GDM1 (cell line): Measurements from ENCODE around the gene RANBP3.
"Not testable (repeated sequence)": the region's sequence is repeated elsewhere in the genome, so short reads cannot be mapped to it uniquely, and the experiment has no call there.

Source experiments
- DNase-seq: peaks from one replicate; lab custom pipeline; 2025; lab: John Stamatoyannopoulos, UW

Gene RANBP3

GRCh38 chr19:5977785-5978605, at the start of gene RANBP3:
Gene RANBP3 (minus strand): TSS chr19:5978140. CDS start chr19:5978082, 58 bp downstream.
- DNase-seq = peak; percentile 100

GRCh38 chr19:6026390-6027227, 48.7 kb upstream of the RANBP3 start:
- DNase-seq = no peak

GRCh38 chr19:6024756-6025155, 46.8 kb upstream of the RANBP3 start:
- not testable (repeated sequence) for DNase-seq

- no peak for DNase-seq
Measured at GRCh38 chr19:6023936-6024335, 46.0 kb upstream of the RANBP3 start.

- DNase-seq = no peak
Measured at GRCh38 chr19:6023085-6023682, 45.2 kb upstream of the RANBP3 start.

- DNase-seq = no peak
Measured at GRCh38 chr19:6022570-6023064, 44.7 kb upstream of the RANBP3 start.

- DNase-seq = peak; percentile 28
Measured at GRCh38 chr19:6021878-6022569, 44.1 kb upstream of the RANBP3 start.

- no peak for DNase-seq
Measured at GRCh38 chr19:6020972-6021805, 43.2 kb upstream of the RANBP3 start.

- no peak for DNase-seq
Measured at GRCh38 chr19:6020166-6020882, 42.4 kb upstream of the RANBP3 start.

- no peak for DNase-seq
Measured at GRCh38 chr19:6018786-6019185, 40.8 kb upstream of the RANBP3 start.

- DNase-seq = no peak
Measured at GRCh38 chr19:6017576-6017975, 39.6 kb upstream of the RANBP3 start.

- no peak for DNase-seq
Measured at GRCh38 chr19:6015841-6016545, 38.1 kb upstream of the RANBP3 start.

- DNase-seq = no peak
Measured at GRCh38 chr19:6014551-6015135, 36.7 kb upstream of the RANBP3 start.

- DNase-seq = no peak
Measured at GRCh38 chr19:6012426-6013170, 34.7 kb upstream of the RANBP3 start.

GRCh38 chr19:6011794-6012193, 33.9 kb upstream of the RANBP3 start:
- DNase-seq = no peak

- no peak for DNase-seq
Measured at GRCh38 chr19:6011206-6011605, 33.3 kb upstream of the RANBP3 start.

GRCh38 chr19:6010107-6010506, 32.2 kb upstream of the RANBP3 start:
- no peak for DNase-seq

- DNase-seq = no peak
Measured at GRCh38 chr19:6007866-6008265, 29.9 kb upstream of the RANBP3 start.

GRCh38 chr19:6006896-6007295, 29.0 kb upstream of the RANBP3 start:
- no peak for DNase-seq
